Testis (tissue), 2 donors: Measurements from ENCODE around the gene RAB36.

ENCODE experiments used
- POLR2A ChIP-seq: fragments of 450-650 bp; IDR thresholded peaks from one replicate; pipeline ENCODE4 v1.6.1; 2017; ENCODE audit warnings: antibody characterized with exemption, mild to moderate bottlenecking, moderate library complexity
- TF ChIP-seq, protein P1 (sequence below), 3 experiments: fragments of 450-650 bp in 2 of 3; fragments of 200-600 bp in 1 of 3; sonication (generic) in 1 of 3; IDR thresholded peaks; one replicate each; pipeline ENCODE4 v1.5.1; 2016 to 2019; ENCODE audit warnings: antibody characterized with exemption in 3 of 3, mild to moderate bottlenecking in 2 of 3, moderate library complexity in 1 of 3

- no peak for TF ChIP-seq POLR2A
- TF ChIP-seq, protein P1, sequence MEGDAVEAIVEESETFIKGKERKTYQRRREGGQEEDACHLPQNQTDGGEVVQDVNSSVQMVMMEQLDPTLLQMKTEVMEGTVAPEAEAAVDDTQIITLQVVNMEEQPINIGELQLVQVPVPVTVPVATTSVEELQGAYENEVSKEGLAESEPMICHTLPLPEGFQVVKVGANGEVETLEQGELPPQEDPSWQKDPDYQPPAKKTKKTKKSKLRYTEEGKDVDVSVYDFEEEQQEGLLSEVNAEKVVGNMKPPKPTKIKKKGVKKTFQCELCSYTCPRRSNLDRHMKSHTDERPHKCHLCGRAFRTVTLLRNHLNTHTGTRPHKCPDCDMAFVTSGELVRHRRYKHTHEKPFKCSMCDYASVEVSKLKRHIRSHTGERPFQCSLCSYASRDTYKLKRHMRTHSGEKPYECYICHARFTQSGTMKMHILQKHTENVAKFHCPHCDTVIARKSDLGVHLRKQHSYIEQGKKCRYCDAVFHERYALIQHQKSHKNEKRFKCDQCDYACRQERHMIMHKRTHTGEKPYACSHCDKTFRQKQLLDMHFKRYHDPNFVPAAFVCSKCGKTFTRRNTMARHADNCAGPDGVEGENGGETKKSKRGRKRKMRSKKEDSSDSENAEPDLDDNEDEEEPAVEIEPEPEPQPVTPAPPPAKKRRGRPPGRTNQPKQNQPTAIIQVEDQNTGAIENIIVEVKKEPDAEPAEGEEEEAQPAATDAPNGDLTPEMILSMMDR (IDR thresholded peaks at IDR 0.05), result no peak
These were observed 32.7 kb upstream of the RAB36 start for GRCh38 chr22:23112472-23113012.
